ENCODE measurements around the gene PTGES.

GRCh38 chr9:129701054-129701453, 51.8 kb downstream of the PTGES start:
- TF ChIP-seq MAX (IDR thresholded peaks at IDR 0.05; ENCODE audit: low read depth, low read length) (no peak), POLR2A (IDR thresholded peaks at IDR 0.05; ENCODE audit: extremely low read depth, insufficient read length) (no peak), MYC (IDR thresholded peaks at IDR 0.05; ENCODE audit: low read depth, low read length) (no peak)
- TF ChIP-seq, protein P1, sequence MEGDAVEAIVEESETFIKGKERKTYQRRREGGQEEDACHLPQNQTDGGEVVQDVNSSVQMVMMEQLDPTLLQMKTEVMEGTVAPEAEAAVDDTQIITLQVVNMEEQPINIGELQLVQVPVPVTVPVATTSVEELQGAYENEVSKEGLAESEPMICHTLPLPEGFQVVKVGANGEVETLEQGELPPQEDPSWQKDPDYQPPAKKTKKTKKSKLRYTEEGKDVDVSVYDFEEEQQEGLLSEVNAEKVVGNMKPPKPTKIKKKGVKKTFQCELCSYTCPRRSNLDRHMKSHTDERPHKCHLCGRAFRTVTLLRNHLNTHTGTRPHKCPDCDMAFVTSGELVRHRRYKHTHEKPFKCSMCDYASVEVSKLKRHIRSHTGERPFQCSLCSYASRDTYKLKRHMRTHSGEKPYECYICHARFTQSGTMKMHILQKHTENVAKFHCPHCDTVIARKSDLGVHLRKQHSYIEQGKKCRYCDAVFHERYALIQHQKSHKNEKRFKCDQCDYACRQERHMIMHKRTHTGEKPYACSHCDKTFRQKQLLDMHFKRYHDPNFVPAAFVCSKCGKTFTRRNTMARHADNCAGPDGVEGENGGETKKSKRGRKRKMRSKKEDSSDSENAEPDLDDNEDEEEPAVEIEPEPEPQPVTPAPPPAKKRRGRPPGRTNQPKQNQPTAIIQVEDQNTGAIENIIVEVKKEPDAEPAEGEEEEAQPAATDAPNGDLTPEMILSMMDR (IDR thresholded peaks at IDR 0.05; ENCODE audit: low read depth, low read length) = no peak
